ENCODE measurements around the gene SLC25A31.

SLC25A31 gene

DNA sequence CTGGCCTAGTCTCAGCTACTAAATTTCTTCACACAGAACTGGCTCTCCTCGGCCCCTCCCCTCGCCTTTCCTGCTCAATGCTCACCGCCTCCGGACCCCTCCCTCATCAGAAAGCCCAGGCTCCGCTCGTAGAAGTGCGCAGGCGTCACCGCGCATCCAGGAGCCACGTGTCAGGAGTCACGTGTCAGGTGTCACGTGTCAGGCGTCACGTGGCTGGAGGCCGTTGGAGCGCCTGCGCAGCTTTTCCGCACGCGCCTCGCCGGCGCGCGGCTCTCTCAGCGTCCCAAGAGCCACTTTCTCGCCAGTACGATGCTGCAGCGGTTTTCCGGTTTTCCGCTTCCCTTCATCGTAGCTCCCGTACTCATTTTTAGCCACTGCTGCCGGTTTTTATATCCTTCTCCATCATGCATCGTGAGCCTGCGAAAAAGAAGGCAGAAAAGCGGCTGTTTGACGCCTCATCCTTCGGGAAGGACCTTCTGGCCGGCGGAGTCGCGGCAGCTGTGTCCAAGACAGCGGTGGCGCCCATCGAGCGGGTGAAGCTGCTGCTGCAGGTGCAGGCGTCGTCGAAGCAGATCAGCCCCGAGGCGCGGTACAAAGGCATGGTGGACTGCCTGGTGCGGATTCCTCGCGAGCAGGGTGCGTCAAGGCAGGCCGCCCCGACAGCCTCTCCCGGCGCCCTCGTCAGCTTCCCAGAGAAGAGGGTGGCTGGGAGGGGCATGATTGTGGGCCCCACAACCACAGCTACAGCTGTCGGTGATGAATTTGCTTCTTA is at the start of gene SLC25A31:
Gene SLC25A31 (plus strand): TSS at position 259 of the 772 bp plus-strand sequence. CDS start 146 bp downstream, at position 405.
- ATAC-seq (no peak), DNase-seq (no peak)
- Mint-ChIP-seq H3K27ac (no peak within 1 kb of the TSS), H3K27me3 (no peaks in the 10 kb centered on the region), H3K4me3 (no peak within 1 kb of the TSS), H3K9me3 (no peaks in the 10 kb centered on the region), H3K4me1 (no peaks in the 10 kb centered on the region)

DNA sequence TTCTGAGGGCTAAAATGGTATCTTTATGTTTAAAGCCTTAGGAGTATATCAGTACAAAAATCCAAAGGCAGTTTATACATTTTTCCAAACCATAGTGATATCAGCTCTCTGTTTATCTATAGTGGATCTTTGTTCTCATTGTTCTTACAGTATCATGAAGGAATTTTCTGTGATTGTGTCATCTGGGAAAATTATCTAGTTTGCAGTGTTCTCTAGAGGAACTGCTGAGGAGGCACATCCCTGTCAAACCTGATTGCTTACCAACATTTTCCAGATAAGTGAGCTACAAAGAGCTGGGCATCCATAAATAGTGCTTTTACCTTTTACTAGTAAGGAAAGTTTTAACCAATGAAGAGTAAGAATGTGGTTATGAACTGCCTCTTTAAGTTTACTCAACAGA is 44.9 kb upstream of the SLC25A31 start:
- Mint-ChIP-seq H3K27me3 (no peaks in the 10 kb centered on the region), H3K9me3 (peaks cover 0 to 4% of the 10 kb centered on the region in 2 donors), H3K4me3 (no peak overlapping the region), H3K27ac (no peak overlapping the region), H3K4me1 (no peaks in the 10 kb centered on the region)
- DNase-seq: no peak
- no peak for ATAC-seq

DNA sequence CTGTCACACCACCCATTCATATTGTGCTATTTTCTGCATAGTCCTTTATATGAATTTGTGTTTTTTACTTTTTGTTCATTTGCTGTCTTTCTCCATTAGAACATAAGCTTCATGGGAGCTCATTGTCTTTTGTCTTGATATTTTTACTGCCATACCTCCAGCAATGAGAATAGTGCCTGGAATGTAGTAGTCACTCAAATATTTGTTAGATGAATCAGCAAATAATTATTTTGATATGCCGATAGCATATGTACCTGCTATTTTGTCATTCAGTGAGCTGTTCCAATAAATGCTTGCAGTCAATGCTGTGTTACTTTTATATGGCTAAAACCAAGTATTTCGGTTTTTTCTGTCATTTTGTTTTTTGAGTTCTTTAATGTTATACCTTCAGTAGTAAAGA is 43.5 kb upstream of the SLC25A31 start:
- Mint-ChIP-seq H3K27me3 (no peaks in the 10 kb centered on the region), H3K27ac (no peak overlapping the region), H3K4me1 (no peaks in the 10 kb centered on the region), H3K9me3 (peaks cover 0 to 4% of the 10 kb centered on the region in 2 donors), H3K4me3 (no peak overlapping the region)
- no peak for DNase-seq
- ATAC-seq: no peak

DNA sequence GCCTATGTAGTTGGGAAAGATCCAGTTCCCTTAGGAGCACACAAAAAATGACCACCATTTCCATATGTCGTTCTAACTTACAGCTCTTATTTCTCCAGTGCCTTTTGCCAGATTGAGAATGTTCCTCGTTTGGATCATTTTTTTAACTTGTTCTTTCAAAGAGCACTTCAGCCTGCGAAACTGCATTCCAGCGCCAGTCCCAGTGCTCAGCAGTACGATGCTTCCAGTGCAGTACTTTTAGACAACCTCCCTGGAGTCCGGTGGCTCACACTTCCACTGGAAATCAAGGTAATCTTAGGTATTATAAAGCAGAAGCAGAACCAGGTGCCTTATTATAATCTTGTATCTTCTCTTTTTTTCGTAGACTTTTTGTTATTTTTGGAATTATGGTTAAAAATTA is 42.6 kb upstream of the SLC25A31 start:
- no peak overlapping the region for H3K27ac Mint-ChIP-seq
- H3K4me3 Mint-ChIP-seq: no peak overlapping the region
- DNase-seq (no peak), ATAC-seq (no peak)
- H3K4me1 Mint-ChIP-seq: no peaks in the 10 kb centered on the region
- peaks cover 0 to 4% of the 10 kb centered on the region in 2 donors for H3K9me3 Mint-ChIP-seq
- no peaks in the 10 kb centered on the region for H3K27me3 Mint-ChIP-seq

DNA sequence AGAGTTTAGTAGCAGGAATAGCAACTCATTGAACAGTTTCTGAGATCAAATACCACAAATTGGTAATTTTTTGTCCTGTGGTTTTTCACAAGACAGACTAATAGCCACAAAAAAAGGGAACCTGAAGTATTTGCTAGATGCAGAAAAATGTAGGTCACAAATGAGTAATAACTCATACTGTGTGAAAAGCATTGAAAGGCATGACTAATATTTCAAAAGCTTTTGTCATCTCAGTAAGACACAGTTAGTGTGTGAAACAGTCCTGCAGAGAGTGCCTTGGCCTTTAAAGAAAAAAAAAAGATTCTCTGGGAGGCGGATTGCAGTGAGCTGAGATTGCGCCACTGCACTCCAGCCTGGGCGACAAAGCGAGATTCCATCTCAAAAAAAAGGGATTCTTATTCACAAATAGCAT is 31.4 kb upstream of the SLC25A31 start:
- H3K27ac Mint-ChIP-seq: no peak overlapping the region
- no peak for DNase-seq
- H3K4me1 Mint-ChIP-seq: no peaks in the 10 kb centered on the region
- H3K27me3 Mint-ChIP-seq: peaks cover 8% of the 10 kb centered on the region
- ATAC-seq: peak; percentile 60
- no peak overlapping the region for H3K4me3 Mint-ChIP-seq
- peaks cover 9 to 12% of the 10 kb centered on the region in 2 donors for H3K9me3 Mint-ChIP-seq

DNA sequence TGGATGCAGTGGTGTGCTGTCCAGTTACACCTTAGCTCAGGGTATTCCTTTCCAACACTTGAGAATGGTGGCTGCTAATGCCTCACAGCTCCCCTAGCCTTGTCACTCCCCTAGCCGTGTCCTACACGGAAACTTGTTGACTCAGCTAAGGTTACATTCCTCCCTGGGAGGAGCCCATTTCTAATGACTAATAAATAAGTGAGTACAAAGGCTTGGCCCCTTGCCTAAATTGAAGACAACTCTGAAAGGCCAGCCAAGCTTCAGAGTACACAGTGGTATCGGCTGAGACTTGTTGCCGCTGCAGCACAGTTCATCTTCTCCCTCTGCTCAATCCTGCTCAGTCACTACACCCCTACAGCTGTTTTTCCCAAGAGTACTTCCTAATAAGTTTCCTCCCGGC is 21.2 kb upstream of the SLC25A31 start:
- no peak for DNase-seq

DNA sequence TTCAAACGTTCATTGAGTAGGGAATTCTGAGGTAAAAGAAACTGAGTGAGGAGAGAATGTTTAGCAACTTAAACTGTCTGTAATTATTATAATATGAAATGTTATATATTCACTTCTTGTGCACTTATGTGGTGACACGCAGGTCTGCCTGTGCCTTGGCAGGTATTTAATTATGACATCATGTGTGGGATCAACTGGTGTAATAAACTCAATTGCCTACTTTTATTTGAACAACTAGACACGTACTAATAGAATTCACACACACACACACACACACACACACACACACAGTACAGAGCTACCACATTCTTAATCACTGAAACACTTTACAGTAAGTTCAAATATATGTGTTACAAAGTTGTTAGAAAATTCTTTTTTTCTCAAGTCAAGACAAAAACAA is 20.7 kb upstream of the SLC25A31 start:
- H3K27ac Mint-ChIP-seq: no peak overlapping the region
- no peak overlapping the region for H3K4me3 Mint-ChIP-seq
- no peak for ATAC-seq
- no peaks in the 10 kb centered on the region for H3K27me3 Mint-ChIP-seq
- H3K9me3 Mint-ChIP-seq: no peaks in the 10 kb centered on the region
- no peaks in the 10 kb centered on the region for H3K4me1 Mint-ChIP-seq
- DNase-seq: no peak

More for the DNA sequence above, 21.2 kb upstream of the SLC25A31 start:
- Mint-ChIP-seq H3K4me3 (no peak overlapping the region), H3K4me1 (no peaks in the 10 kb centered on the region), H3K27ac (no peak overlapping the region), H3K27me3 (no peaks in the 10 kb centered on the region), H3K9me3 (no peaks in the 10 kb centered on the region)
- ATAC-seq: no peak

DNA sequence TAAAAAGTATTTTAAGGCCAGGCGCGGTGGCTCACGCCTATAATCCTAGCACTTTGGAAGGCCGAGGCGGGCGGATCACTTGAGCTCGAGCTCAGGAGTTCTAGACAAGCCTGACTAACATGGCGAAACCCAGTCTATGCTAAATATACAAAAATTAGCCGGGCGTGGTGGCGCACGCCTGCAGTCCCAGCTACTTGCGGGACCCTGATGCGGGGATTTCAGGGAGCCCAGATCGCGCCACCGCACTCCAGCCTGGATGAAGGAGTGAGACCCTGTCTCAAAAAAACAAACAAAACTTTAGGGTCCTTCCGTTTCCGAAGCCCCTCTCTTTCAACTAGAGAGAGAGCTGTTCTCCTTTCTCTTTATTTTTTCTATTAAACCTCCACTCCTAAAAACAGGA is 1.2 kb downstream of the SLC25A31 start:
- Mint-ChIP-seq H3K4me3 (no peak overlapping the region), H3K27me3 (no peaks in the 10 kb centered on the region), H3K9me3 (no peaks in the 10 kb centered on the region), H3K27ac (no peak overlapping the region), H3K4me1 (no peaks in the 10 kb centered on the region)
- DNase-seq (no peak), ATAC-seq (no peak)

DNA sequence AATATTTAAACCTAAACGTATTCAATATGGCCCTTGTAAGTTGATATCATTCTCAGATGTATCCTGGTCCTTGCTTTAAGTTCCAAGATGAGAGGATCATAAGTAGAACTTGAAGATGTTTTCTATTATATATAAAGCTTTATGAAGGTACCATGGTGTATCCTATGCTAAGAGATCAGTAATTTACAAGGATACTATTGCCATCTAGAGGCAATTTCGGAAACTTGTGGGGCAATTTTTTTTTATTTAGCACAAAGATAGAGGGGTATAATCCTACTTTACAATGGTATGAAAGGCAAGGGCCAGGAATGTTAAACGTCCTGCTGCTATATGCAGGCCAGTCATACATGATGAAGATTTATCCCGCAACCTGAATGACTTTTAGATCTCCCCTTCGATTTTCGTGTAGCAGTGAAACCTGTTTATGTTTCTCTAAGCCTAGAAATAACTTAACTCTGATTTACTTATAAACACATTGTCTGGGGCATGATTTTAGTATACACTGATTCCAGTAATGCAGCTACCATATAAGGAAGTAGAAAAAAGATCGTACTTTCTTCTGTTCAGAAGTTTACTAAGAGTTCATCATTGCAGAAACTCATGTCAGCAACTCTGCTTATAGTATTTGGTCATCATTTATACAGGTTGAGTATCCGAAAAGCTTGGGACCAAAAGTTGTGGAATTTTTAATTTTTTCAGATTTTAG is 2.6 kb downstream of the SLC25A31 start:
- Mint-ChIP-seq H3K4me1 (no peaks in the 10 kb centered on the region), H3K4me3 (no peak overlapping the region), H3K27ac (no peak overlapping the region), H3K9me3 (no peaks in the 10 kb centered on the region), H3K27me3 (no peaks in the 10 kb centered on the region)
- DNase-seq (peak in 1 of 2 donors; percentile 2), ATAC-seq (peak; percentile 71)

DNA sequence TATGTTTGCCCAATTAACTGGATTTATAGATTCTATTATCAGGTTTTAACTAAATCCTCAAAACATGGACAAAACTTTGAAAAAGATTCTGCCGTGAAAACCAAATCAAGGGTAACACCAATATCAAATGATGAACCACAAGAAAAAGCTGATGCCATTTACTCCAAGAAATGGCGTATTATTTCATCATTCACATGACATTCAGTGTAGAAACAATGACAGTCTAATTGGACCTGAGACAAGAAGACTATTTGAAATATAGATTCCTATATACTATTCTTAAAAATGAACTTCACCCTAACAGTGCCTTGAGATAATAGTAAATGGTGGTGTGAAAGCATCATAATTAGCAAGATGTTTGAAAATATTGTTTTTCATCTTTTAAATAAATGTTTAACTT is 4.8 kb downstream of the SLC25A31 start:
- peaks cover 11% of the 10 kb centered on the region for H3K27me3 Mint-ChIP-seq
- no peak for DNase-seq
- H3K4me3 Mint-ChIP-seq: no peak overlapping the region
- H3K9me3 Mint-ChIP-seq: no peaks in the 10 kb centered on the region
- H3K4me1 Mint-ChIP-seq: no peaks in the 10 kb centered on the region
- no peak overlapping the region for H3K27ac Mint-ChIP-seq
- no peak for ATAC-seq

DNA sequence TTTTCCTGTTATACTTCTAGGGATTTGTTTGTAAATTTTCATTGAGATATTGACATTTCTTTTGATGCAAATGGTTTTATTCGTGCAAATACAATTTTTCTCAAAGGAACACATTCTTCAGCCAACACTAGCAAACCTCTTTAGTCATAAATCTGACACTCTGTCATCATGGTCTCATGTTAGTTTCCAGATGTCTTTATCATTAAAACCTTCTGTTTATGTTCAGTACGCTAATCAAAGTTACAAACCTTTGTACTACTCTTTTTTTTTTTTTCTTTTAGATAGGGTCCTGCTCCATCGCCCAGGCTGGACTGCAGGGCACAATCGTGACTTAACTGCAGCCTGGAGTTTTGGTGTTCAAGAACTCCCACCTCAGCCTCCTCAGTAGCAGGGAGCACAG is 7.1 kb downstream of the SLC25A31 start:
- H3K4me1 Mint-ChIP-seq: no peaks in the 10 kb centered on the region
- ATAC-seq (no peak), DNase-seq (no peak)
- no peak overlapping the region for H3K4me3 Mint-ChIP-seq
- H3K27me3 Mint-ChIP-seq: peaks cover 22% of the 10 kb centered on the region
- peak overlapping the region in 1 of 2 donors; percentile 52 for H3K27ac Mint-ChIP-seq
- peaks cover 3% of the 10 kb centered on the region in 2 donors for H3K9me3 Mint-ChIP-seq

DNA sequence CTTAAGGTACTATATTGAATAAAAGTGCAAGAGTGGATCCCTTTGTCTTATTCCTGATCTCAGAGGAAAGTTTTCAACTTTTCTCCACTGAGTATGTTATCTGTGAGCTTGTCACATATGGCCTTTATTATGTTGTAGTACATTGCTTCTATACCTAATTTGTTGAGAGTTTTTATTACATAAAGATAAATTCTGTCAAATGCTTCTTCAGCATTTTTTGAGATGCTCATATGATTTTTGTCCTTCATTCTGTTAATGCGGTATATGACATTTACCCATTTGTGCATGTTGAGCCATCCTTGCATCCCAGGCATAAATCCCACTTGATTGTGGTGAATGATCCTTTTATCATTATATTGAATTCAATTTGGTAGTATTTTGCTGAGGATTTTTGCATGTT is 11.0 kb downstream of the SLC25A31 start:
- no peak overlapping the region for H3K4me3 Mint-ChIP-seq
- H3K27ac Mint-ChIP-seq: no peak overlapping the region
- peaks cover 8% of the 10 kb centered on the region in 2 donors for H3K9me3 Mint-ChIP-seq
- ATAC-seq (no peak), DNase-seq (no peak)
- H3K4me1 Mint-ChIP-seq: no peaks in the 10 kb centered on the region
- peaks cover 33% of the 10 kb centered on the region for H3K27me3 Mint-ChIP-seq

DNA sequence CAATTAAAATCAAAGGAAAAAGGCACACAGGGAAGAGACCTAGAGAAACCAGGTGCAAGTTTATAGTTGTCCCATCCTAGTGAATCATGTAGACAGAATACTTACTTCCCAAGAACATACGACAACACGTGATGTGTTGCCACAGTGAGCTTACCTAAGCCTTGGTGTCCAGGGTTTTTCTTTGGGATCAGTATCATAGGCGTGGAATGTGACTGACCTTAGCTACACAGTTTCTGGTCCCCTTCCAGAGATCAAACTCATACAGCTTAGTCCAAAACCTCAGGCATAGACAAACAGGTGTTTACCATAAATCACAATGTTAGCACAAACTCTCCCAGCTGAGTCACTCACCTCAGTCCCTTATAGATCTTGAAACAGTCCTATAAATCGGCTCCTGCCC is 17.7 kb downstream of the SLC25A31 start:
- Mint-ChIP-seq H3K27me3 (peaks cover 14% of the 10 kb centered on the region), H3K4me1 (no peaks in the 10 kb centered on the region), H3K9me3 (peaks cover 0 to 15% of the 10 kb centered on the region in 2 donors), H3K27ac (peak overlapping the region in 1 of 2 donors; percentile 60), H3K4me3 (no peak overlapping the region)
- no peak for ATAC-seq
- no peak for DNase-seq

DNA sequence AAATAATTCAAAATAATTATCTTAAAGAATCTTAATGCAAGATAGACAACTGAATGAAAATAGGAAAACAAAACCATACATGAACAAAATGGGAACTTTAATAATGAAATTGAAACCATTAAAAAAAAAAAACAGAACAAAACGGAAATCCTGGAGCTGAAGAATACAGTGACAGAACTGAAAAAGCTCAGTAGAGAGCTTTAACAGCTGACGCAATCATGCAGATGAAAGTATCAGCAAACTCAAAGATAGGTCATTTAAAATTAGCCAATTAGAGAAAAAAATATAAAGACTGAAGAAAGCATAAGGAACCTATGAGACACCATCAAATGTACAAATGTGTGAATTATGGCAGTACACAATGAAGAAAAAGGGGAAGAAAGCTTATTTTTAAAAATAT is 18.8 kb downstream of the SLC25A31 start:
- H3K4me3 Mint-ChIP-seq: no peak overlapping the region
- peaks cover 0 to 15% of the 10 kb centered on the region in 2 donors for H3K9me3 Mint-ChIP-seq
- DNase-seq: no peak
- H3K27ac Mint-ChIP-seq: no peak overlapping the region
- peaks cover 13% of the 10 kb centered on the region for H3K27me3 Mint-ChIP-seq
- no peaks in the 10 kb centered on the region for H3K4me1 Mint-ChIP-seq
- no peak for ATAC-seq

DNA sequence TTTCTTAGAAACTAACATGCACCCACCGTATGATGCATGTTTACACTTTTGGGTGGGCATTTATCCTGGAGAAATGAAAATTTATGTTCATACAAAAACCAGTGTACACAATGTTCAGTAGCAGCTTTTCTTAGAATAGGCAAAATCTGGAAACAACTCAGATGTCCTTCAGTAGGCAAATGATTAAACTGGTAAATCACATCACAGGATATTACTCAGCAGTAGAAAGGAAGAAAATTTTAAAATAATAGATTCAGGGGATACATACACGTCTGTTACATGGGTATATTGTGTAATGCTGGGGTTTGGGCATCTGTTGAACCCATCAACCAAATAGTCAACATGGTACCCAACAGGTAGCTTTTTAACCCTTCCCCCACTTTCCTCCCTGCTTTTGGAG is 26.7 kb downstream of the SLC25A31 start:
- H3K9me3 Mint-ChIP-seq: peaks cover 0 to 13% of the 10 kb centered on the region in 2 donors
- no peak overlapping the region for H3K27ac Mint-ChIP-seq
- H3K4me1 Mint-ChIP-seq: no peaks in the 10 kb centered on the region
- H3K27me3 Mint-ChIP-seq: peaks cover 8% of the 10 kb centered on the region
- ATAC-seq (no peak), DNase-seq (no peak)
- H3K4me3 Mint-ChIP-seq: no peak overlapping the region

DNA sequence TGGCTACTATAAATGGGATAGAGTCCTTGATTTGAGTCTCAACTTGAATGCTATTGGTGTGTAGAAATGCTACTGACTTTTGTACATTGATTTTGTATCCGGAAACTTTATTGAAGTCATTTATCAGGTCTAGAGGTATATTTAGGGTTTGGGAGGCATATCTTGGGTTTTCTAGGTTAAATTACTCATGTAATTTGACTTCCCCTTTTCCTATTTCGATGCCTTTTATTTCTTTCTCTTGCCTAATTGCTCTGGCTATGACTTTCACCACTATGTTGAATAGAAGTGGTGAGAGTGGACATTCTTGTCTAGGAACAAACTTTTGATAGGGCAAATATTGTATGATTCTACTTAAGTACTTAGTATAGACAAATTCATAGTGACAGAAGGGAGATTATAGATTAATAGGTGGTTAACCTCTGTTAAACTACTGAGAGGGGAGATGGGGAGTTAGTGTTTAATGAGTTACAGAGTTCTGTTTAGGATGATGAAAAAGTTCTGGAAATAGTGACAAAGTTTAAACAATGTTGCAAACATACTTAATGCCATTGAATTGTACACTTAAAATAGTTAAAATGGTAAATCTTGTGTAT is 29.1 kb downstream of the SLC25A31 start:
- H3K9me3 Mint-ChIP-seq: peaks cover 0 to 13% of the 10 kb centered on the region in 2 donors
- H3K27me3 Mint-ChIP-seq: peaks cover 8% of the 10 kb centered on the region
- DNase-seq: no peak
- H3K4me1 Mint-ChIP-seq: no peaks in the 10 kb centered on the region
- no peak for ATAC-seq
- H3K27ac Mint-ChIP-seq: no peak overlapping the region
- no peak overlapping the region for H3K4me3 Mint-ChIP-seq

Data from stimulated activated naive CD8-positive, alpha-beta T cell treated with anti-CD3 and anti-CD28 coated beads, Interleukin-15, amount 100 ng/mL, for 72 hours (primary cell).